ENCODE results near the gene TLCD1. TPM values are rescaled to one million over a fixed set of nuclear protein-coding genes. Genes with fewer than 3 reads are reported as not detected.

Gene TLCD1
- polyA plus RNA-seq, 1 of the 3 experiments (the other 2 are of a cell fraction), result 18.3 TPM

GRCh38 chr17:28710861-28711722 is 14.9 kb downstream of the TLCD1 start (continued):
- TF ChIP-seq TCF12 (IDR thresholded peaks at IDR 0.05) (no peak), RAD21 (IDR thresholded peaks at IDR 0.05; ENCODE audit: low read length) (no peak), YY1 (IDR thresholded peaks at IDR 0.05; ENCODE audit: low read depth) (no peak), IRF3 (IDR thresholded peaks at IDR 0.05; ENCODE audit: low read depth, low read length) (no peak), EZH2phosphoT487 (IDR thresholded peaks at IDR 0.05; ENCODE audit: borderline replicate concordance, low read depth) (no peak), RXRA (IDR thresholded peaks at IDR 0.05; ENCODE audit: borderline replicate concordance, low read depth) (no peak), MEF2A (IDR thresholded peaks at IDR 0.05; ENCODE audit: borderline replicate concordance, low read depth) (no peak), NRF1 (IDR thresholded peaks at IDR 0.05; ENCODE audit: low read depth, low read length) (peak; percentile 37; the same call in 1 of the 2 replicates), ELF1 (IDR thresholded peaks at IDR 0.05) (no peak), FOXJ3 (CRISPR knock-in tag; IDR thresholded peaks at IDR 0.05) (no peak), JUND (IDR thresholded peaks at IDR 0.05) (no peak), MAX (IDR thresholded peaks at IDR 0.05; ENCODE audit: low read depth) (peak; percentile 54)
- TF ChIP-seq, protein P1, sequence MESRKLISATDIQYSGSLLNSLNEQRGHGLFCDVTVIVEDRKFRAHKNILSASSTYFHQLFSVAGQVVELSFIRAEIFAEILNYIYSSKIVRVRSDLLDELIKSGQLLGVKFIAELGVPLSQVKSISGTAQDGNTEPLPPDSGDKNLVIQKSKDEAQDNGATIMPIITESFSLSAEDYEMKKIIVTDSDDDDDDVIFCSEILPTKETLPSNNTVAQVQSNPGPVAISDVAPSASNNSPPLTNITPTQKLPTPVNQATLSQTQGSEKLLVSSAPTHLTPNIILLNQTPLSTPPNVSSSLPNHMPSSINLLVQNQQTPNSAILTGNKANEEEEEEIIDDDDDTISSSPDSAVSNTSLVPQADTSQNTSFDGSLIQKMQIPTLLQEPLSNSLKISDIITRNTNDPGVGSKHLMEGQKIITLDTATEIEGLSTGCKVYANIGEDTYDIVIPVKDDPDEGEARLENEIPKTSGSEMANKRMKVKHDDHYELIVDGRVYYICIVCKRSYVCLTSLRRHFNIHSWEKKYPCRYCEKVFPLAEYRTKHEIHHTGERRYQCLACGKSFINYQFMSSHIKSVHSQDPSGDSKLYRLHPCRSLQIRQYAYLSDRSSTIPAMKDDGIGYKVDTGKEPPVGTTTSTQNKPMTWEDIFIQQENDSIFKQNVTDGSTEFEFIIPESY (IDR thresholded peaks at IDR 0.05; ENCODE audit: borderline replicate concordance, low read depth), result no peak
- TF ChIP-seq, protein P2, sequence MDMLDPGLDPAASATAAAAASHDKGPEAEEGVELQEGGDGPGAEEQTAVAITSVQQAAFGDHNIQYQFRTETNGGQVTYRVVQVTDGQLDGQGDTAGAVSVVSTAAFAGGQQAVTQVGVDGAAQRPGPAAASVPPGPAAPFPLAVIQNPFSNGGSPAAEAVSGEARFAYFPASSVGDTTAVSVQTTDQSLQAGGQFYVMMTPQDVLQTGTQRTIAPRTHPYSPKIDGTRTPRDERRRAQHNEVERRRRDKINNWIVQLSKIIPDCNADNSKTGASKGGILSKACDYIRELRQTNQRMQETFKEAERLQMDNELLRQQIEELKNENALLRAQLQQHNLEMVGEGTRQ (IDR thresholded peaks at IDR 0.05; ENCODE audit: borderline replicate concordance, low read depth, low read length), result no peak

GRCh38 chr17:28707339-28707720 is 18.7 kb downstream of the TLCD1 start:
- POLR2A ChIA-PET, result interaction anchor here (1.5 to 1.7 kb wide), 2 partner anchors 12 to 63 kb away, joined by 3 to 11 read pairs; partner anchors contain the start of genes BLTP2 and RPL23A
- Histone ChIP-seq H3K4me1 (ENCODE audit: control insufficient read depth in 1 of 2, insufficient read depth in 2 of 2, low read depth in 1 of 2, low read length in 1 of 2) (peaks cover 0 to 17% of the 10 kb centered on the region in 2 experiments; a peak in 2 of 4 replicates), H3K27ac (ENCODE audit: low read depth in 2 of 2, low read length in 1 of 2) (peak overlapping the region in 1 of 2 experiments; percentile 26; a peak in 1 of 4 replicates), H2AFZ (ENCODE audit: low read depth) (no peak overlapping the region), H3K4me3 (ENCODE audit: low read depth in 2 of 2, low read length in 1 of 2) (no peak overlapping the region), H3K36me3 (replicated peaks in 1 of 2; ENCODE audit: control insufficient read depth in 1 of 2, insufficient read depth in 2 of 2, low read length in 1 of 2) (peaks cover 5 to 18% of the 10 kb centered on the region in 2 experiments), H3F3A (replicated peaks; ENCODE audit: insufficient read depth) (peaks cover 29% of the 10 kb centered on the region), H3K9me2 (no peaks in the 10 kb centered on the region), H3K9me3 (no peaks in the 10 kb centered on the region), H3K4me2 (no peak overlapping the region), H4K20me1 (ENCODE audit: insufficient read depth) (no peaks in the 10 kb centered on the region), H3K27me3 (ENCODE audit: insufficient read depth) (no peaks in the 10 kb centered on the region), H3K79me2 (ENCODE audit: insufficient read depth) (peaks cover 9% of the 10 kb centered on the region; the same call in 1 of the 2 replicates), H3K9ac (no peak overlapping the region)
- no peak for TF ChIP-seq YY1 (IDR thresholded peaks at IDR 0.05; ENCODE audit: low read depth)
- no peak for TF ChIP-seq RAD21 (IDR thresholded peaks at IDR 0.05; ENCODE audit: low read length)
- no peak for TF ChIP-seq MAX (IDR thresholded peaks at IDR 0.05; ENCODE audit: low read depth)
- no peak for TF ChIP-seq IRF3 (IDR thresholded peaks at IDR 0.05; ENCODE audit: low read depth, low read length)
- no peak for TF ChIP-seq TCF12 (IDR thresholded peaks at IDR 0.05)
- no peak for TF ChIP-seq MXI1 (IDR thresholded peaks at IDR 0.05; ENCODE audit: low read depth, low read length)
- TF ChIP-seq, protein P3, sequence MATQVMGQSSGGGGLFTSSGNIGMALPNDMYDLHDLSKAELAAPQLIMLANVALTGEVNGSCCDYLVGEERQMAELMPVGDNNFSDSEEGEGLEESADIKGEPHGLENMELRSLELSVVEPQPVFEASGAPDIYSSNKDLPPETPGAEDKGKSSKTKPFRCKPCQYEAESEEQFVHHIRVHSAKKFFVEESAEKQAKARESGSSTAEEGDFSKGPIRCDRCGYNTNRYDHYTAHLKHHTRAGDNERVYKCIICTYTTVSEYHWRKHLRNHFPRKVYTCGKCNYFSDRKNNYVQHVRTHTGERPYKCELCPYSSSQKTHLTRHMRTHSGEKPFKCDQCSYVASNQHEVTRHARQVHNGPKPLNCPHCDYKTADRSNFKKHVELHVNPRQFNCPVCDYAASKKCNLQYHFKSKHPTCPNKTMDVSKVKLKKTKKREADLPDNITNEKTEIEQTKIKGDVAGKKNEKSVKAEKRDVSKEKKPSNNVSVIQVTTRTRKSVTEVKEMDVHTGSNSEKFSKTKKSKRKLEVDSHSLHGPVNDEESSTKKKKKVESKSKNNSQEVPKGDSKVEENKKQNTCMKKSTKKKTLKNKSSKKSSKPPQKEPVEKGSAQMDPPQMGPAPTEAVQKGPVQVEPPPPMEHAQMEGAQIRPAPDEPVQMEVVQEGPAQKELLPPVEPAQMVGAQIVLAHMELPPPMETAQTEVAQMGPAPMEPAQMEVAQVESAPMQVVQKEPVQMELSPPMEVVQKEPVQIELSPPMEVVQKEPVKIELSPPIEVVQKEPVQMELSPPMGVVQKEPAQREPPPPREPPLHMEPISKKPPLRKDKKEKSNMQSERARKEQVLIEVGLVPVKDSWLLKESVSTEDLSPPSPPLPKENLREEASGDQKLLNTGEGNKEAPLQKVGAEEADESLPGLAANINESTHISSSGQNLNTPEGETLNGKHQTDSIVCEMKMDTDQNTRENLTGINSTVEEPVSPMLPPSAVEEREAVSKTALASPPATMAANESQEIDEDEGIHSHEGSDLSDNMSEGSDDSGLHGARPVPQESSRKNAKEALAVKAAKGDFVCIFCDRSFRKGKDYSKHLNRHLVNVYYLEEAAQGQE (IDR thresholded peaks at IDR 0.05; ENCODE audit: low read depth, low read length), result no peak
- no peak for TF ChIP-seq NFIC (IDR thresholded peaks at IDR 0.05; ENCODE audit: borderline replicate concordance)
- TF ChIP-seq GATA2 (CRISPR knock-in tag; IDR thresholded peaks at IDR 0.05), result no peak
- no peak for TF ChIP-seq NRF1 (IDR thresholded peaks at IDR 0.05; ENCODE audit: low read depth, low read length)
- no peak for TF ChIP-seq JUND (IDR thresholded peaks at IDR 0.05)
- no peak for TF ChIP-seq SIN3A (IDR thresholded peaks at IDR 0.05; ENCODE audit: borderline replicate concordance, low read depth, low read length)
- no peak for TF ChIP-seq EZH2phosphoT487 (IDR thresholded peaks at IDR 0.05; ENCODE audit: borderline replicate concordance, low read depth)
- 100% methylated on average over 2 of the region's 2 CpGs for WGBS (ENCODE audit: low lambda C conversion rate)
- DNase-seq, result no peak
- CTCF ChIA-PET, result interaction anchor here (0.8 to 3.1 kb wide), 4 partner anchors 20 to 195 kb away, joined by 3 to 17 read pairs (median 3); partner anchors contain the start of gene TLCD1

Data from SK-N-SH (cell line).